Measurements from ENCODE around the gene REV3L.

REV3L gene

DNA sequence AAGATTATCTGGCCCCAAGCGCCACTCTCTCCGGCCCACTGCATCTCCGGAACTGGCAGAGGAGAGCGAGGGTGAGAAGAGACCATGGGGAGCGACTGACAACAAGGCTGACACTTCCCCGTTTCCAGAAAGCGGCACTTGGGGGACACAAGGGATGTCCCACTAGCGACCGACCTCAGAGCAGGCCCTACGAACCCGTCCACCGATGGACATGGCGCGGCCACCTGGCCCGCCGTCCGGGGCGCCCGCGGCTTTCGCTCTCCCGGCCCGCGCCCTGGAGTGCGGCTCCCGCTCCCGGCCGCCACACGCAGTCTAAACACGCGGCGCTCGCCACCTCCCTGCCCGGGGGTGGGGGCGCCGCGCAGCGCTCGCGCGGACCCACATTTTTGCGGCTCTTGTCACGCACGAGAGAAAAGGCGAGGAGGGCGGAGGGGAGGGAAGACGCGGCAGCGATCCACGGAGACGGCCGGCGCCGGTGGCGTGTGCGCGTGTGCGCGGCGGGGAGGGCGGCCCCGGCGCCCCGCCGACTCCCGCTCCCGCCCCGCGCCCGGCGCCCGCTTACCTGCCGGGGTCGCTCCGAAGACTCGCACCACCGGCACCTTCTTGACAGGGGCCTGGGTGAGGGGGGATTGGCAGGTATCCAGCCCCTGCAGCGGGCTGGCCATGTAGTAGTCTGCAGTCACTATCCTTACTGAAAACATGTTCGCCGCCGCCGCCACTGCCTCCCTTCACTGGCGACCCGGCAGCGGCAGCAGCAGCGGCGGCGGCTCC is 645 bp downstream of the REV3L start:
- DNase-seq: peak; percentile 62
- TF ChIP-seq, protein P1, sequence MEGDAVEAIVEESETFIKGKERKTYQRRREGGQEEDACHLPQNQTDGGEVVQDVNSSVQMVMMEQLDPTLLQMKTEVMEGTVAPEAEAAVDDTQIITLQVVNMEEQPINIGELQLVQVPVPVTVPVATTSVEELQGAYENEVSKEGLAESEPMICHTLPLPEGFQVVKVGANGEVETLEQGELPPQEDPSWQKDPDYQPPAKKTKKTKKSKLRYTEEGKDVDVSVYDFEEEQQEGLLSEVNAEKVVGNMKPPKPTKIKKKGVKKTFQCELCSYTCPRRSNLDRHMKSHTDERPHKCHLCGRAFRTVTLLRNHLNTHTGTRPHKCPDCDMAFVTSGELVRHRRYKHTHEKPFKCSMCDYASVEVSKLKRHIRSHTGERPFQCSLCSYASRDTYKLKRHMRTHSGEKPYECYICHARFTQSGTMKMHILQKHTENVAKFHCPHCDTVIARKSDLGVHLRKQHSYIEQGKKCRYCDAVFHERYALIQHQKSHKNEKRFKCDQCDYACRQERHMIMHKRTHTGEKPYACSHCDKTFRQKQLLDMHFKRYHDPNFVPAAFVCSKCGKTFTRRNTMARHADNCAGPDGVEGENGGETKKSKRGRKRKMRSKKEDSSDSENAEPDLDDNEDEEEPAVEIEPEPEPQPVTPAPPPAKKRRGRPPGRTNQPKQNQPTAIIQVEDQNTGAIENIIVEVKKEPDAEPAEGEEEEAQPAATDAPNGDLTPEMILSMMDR (IDR thresholded peaks at IDR 0.05): no peak
- Mint-ChIP-seq H3K4me3 (peak overlapping the region; percentile 93), H3K36me3 (ENCODE audit: low read depth) (peaks cover 12% of the 10 kb centered on the region), H3K27ac (peak overlapping the region; percentile 98), H3K27me3 (ENCODE audit: low read depth, poor library complexity) (no peaks in the 10 kb centered on the region), H3K4me1 (peaks cover 57% of the 10 kb centered on the region), H3K9me3 (peaks cover 6% of the 10 kb centered on the region)

DNA sequence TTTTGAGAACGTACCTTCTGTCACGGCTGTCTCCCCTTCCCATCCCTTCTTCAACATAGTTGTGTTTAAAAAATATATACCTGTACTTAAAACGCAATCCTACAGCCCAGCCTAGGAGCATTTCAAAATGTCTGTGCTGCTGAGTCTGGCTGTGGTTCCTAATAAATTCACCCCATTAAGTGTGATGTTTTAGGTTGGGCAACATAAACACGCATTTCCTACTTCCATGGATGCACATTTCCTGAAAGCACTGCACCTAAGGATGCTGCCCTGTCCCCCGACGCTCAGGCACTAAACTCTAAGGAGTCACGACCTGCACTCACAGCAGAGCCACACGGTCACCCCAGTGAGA is 1.2 kb downstream of the REV3L start:
- H3K4me3 Mint-ChIP-seq: peak overlapping the region; percentile 93
- no peak for DNase-seq
- peaks cover 61% of the 10 kb centered on the region for H3K4me1 Mint-ChIP-seq
- peaks cover 5% of the 10 kb centered on the region for H3K9me3 Mint-ChIP-seq
- peak overlapping the region; percentile 98 for H3K27ac Mint-ChIP-seq
- TF ChIP-seq, protein P1 (IDR thresholded peaks at IDR 0.05): no peak
- H3K36me3 Mint-ChIP-seq (ENCODE audit: low read depth): peaks cover 6% of the 10 kb centered on the region
- no peaks in the 10 kb centered on the region for H3K27me3 Mint-ChIP-seq (ENCODE audit: low read depth, poor library complexity)

DNA sequence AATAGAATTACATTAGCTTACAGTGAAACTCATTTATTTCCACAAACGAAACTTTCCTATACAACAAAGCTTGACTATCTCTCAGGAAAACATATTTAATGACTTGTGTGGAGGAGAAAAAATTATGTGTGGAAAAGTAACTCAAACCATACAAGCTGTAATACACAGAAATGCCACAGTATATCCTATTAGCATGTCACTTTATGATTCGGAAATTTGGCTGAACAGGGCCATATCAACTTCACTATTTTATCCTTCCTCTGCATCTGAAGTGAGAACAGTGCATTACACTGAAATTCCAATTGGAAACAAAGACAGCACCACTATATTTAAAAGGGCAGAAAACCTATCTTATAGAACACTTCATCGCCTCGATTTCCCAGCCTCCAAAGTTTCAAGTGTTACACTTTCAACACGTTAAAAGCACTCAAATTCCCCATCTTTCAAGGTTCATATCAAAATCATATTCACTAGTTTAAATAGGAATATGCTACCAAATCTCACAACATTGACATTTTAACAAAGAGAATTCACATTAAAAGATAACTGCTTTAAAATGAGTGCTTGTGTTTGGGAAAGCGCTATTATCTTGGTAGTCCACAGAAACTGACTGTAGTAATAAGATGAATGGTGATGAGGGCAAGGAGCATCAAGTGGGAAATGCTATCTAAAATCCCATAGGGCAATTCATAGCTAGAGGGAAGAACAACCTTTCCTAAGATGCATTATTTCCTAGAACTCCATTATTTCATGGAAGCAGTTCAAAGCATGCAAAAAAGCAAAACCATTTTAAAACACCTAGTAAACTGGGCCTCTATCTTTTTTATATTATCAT is 1.8 kb downstream of the REV3L start:
- Mint-ChIP-seq H3K27ac (peak overlapping the region; percentile 98), H3K4me1 (peaks cover 61% of the 10 kb centered on the region), H3K27me3 (ENCODE audit: low read depth, poor library complexity) (no peaks in the 10 kb centered on the region), H3K9me3 (no peaks in the 10 kb centered on the region), H3K36me3 (ENCODE audit: low read depth) (no peaks in the 10 kb centered on the region), H3K4me3 (peak overlapping the region; percentile 93)
- TF ChIP-seq, protein P1 (IDR thresholded peaks at IDR 0.05): no peak
- no peak for DNase-seq

DNA sequence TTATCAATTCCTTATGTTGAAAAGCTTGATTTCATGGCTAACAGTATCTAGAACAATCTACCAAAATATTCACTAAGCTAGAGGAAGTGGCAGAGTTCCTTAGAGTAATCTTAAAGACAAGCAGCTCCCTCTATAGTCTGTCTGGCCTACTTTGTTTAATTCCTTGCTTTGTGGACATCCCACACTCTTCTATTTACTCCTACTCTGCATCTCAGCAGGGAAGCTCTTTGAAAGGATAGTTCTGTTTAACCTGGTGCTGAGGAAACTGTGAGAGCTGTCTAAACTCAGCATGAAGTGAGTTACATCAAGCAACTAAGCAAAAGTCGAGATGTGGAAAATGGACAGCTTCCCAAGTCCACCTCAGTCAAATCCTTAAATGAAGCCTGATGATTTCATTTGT is 4.3 kb downstream of the REV3L start:
- DNase-seq: no peak
- peak overlapping the region; percentile 34 for H3K4me3 Mint-ChIP-seq

DNA sequence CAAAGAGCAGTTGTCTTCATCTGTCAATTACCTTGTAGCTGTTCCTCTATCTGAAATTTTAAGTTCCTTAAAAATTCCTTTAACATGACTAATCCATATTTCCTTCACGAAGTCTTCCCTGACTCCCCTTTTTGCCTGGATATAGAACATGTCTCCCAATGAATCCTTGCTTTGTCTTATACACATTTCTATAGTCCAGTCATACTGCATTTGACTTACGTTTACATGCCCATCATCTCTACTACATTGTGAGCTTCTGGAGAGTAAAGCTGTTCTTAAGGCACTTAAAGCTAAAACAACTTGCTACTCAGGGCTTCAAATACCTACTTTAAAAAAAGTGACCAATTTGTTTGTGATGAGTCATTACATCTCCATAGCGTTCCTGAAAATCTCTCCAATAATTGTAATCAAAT is 4.9 kb downstream of the REV3L start:
- no peaks in the 10 kb centered on the region for H3K9me3 Mint-ChIP-seq
- TF ChIP-seq, protein P1 (IDR thresholded peaks at IDR 0.05): no peak
- no peak overlapping the region for H3K27ac Mint-ChIP-seq
- H3K4me1 Mint-ChIP-seq: peaks cover 47% of the 10 kb centered on the region
- no peaks in the 10 kb centered on the region for H3K36me3 Mint-ChIP-seq (ENCODE audit: low read depth)
- H3K27me3 Mint-ChIP-seq (ENCODE audit: low read depth, poor library complexity): no peaks in the 10 kb centered on the region
- H3K4me3 Mint-ChIP-seq: no peak overlapping the region
- no peak for DNase-seq

More for the DNA sequence above, 4.3 kb downstream of the REV3L start:
- no peaks in the 10 kb centered on the region for H3K27me3 Mint-ChIP-seq (ENCODE audit: low read depth, poor library complexity)
- H3K9me3 Mint-ChIP-seq: no peaks in the 10 kb centered on the region
- H3K36me3 Mint-ChIP-seq (ENCODE audit: low read depth): no peaks in the 10 kb centered on the region
- TF ChIP-seq, protein P1 (IDR thresholded peaks at IDR 0.05): no peak
- H3K4me1 Mint-ChIP-seq: peaks cover 47% of the 10 kb centered on the region
- H3K27ac Mint-ChIP-seq: no peak overlapping the region

Measured in nephron progenitor cell (in vitro differentiated cells).